Vagina (tissue), 2 donors: ENCODE measurements around the gene NOP10.
"Not testable (repeated sequence)": the region's sequence is repeated elsewhere in the genome, so short reads cannot be mapped to it uniquely, and the experiment has no call there.

Experiments used
- POLR2A ChIP-seq, 2 donors: fragments of 450-650 bp; IDR thresholded peaks; one replicate each; pipeline ENCODE4 v1.6.1; 2017; ENCODE audit warnings: antibody characterized with exemption in 2 of 2, mild to moderate bottlenecking in 2 of 2, moderate library complexity in 2 of 2
- POLR2AphosphoS5 ChIP-seq, 2 donors: sonication (generic); formaldehyde crosslinking; IDR thresholded peaks; one replicate each; pipeline ENCODE4 v1.9.0; 2017; ENCODE audit warnings: antibody characterized with exemption in 2 of 2, mild to moderate bottlenecking in 2 of 2, low read depth in 1 of 2; ENCODE audit not compliant: insufficient read depth in 1 of 2
- TF ChIP-seq, protein P1 (sequence below), 3 experiments: fragments of 450-650 bp in 2 of 3; fragments of 200-600 bp in 1 of 3; sonication (generic) in 1 of 3; IDR thresholded peaks; one replicate each; pipeline ENCODE4 v1.5.1; 2017 to 2019; ENCODE audit warnings: antibody characterized with exemption in 3 of 3, mild to moderate bottlenecking in 2 of 3, moderate library complexity in 2 of 3

- not testable (repeated sequence) for TF ChIP-seq POLR2A (IDR thresholded peaks at IDR 0.05); POLR2AphosphoS5 (IDR thresholded peaks at IDR 0.05; ENCODE audit: insufficient read depth in 1 of 2, low read depth in 1 of 2)
- TF ChIP-seq, protein P1, sequence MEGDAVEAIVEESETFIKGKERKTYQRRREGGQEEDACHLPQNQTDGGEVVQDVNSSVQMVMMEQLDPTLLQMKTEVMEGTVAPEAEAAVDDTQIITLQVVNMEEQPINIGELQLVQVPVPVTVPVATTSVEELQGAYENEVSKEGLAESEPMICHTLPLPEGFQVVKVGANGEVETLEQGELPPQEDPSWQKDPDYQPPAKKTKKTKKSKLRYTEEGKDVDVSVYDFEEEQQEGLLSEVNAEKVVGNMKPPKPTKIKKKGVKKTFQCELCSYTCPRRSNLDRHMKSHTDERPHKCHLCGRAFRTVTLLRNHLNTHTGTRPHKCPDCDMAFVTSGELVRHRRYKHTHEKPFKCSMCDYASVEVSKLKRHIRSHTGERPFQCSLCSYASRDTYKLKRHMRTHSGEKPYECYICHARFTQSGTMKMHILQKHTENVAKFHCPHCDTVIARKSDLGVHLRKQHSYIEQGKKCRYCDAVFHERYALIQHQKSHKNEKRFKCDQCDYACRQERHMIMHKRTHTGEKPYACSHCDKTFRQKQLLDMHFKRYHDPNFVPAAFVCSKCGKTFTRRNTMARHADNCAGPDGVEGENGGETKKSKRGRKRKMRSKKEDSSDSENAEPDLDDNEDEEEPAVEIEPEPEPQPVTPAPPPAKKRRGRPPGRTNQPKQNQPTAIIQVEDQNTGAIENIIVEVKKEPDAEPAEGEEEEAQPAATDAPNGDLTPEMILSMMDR (IDR thresholded peaks at IDR 0.05): not testable (repeated sequence)
These were observed 32.6 kb upstream of the NOP10 start for GRCh38 chr15:34375541-34375940.
